PFSK-1 (cell line): ENCODE data around the gene PALLD.

ENCODE experiments used
- POLR2AphosphoS5 ChIP-seq: IDR thresholded peaks from 2 replicates; pipeline ENCODE4 v1.6.1; 2012; ENCODE audit warnings: low read depth, mild to moderate bottlenecking, control low read depth, low read length, moderate library complexity
- REST ChIP-seq, 2 experiments: IDR thresholded peaks; 2 replicates each; pipeline versions ENCODE4 v1.6.1 to v1.8.0; 2011 to 2012; ENCODE audit warnings: low read depth in 2 of 2, low read length in 2 of 2, control low read depth in 1 of 2, inconsistent platforms in 1 of 2, mild to moderate bottlenecking in 1 of 2, moderate library complexity in 1 of 2; ENCODE audit not compliant: insufficient read depth in 1 of 2
- SIN3A ChIP-seq: IDR thresholded peaks from 2 replicates; pipeline ENCODE4 v1.6.1; 2012; ENCODE audit warnings: mild to moderate bottlenecking, low read length, moderate library complexity, borderline replicate concordance; ENCODE audit not compliant: insufficient read depth
- TAF1 ChIP-seq: IDR thresholded peaks from 2 replicates; pipeline ENCODE4 v1.6.1; 2012; ENCODE audit warnings: low read length, control low read depth, borderline replicate concordance; ENCODE audit not compliant: insufficient read depth

- no peak for TF ChIP-seq POLR2AphosphoS5
- no peak for TF ChIP-seq TAF1
- no peak for TF ChIP-seq REST (IDR thresholded peaks at IDR 0.05; ENCODE audit: insufficient read depth in 1 of 2, low read depth in 2 of 2, low read length in 2 of 2)
- no peak for TF ChIP-seq SIN3A
Observed at GRCh38 chr4:168876106-168876505, 379.3 kb downstream of the PALLD start.
